Measurements from ENCODE around the gene HCN1. TPM values are rescaled to one million over a fixed set of nuclear protein-coding genes. Genes with fewer than 3 reads are reported as not detected.

HCN1 gene
- total and polyA plus RNA-seq, 2 of the 8 experiments (the other 6 are each of a cell fraction or from before 2014, with no cell fraction given), result 1.1 to 6.7 TPM

DNA sequence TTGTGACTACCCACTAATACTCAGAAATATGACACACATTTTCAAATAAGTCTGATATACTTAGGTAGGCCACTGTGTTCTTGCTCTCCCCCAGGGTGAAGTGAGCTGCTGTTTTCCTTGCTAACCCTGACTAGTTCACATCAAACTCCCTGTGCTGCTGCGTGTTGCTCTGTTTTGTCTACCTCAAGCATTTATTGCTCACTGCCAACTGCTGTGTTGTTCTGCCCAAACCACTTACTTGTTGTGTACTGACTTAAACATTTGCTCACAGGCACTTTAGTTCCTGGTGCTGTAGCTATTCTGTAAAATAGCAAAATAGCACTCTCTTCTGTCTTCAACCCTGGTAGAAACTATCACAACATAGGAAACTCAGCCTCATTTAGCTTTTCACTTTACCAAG lies 255.7 kb downstream of the HCN1 start:
- ChIA-PET POLR2A (ENCODE audit: partially characterized antibody) (no interaction called here), CTCF (ENCODE audit: partially characterized antibody) (interaction anchor here (1.0 to 1.1 kb wide), 3 partner anchors 10 to 15 kb away, joined by 3 read pairs; no protein-coding TSS in a partner anchor)
- no peak overlapping the region for H4K8ac ChIP-seq (ENCODE audit: extremely low read depth, insufficient read depth, low read length)
- H3K4me1 ChIP-seq (replicated peaks in 1 of 4; ENCODE audit: control insufficient read depth in 3 of 4, insufficient read depth in 4 of 4, low read length in 3 of 4), result no peaks in the 10 kb centered on the region
- H4K91ac ChIP-seq (replicated peaks; ENCODE audit: insufficient read length, low read length), result no peak overlapping the region
- no peaks in the 10 kb centered on the region for H3K27me3 ChIP-seq (replicated peaks in 1 of 4; ENCODE audit: control insufficient read depth in 3 of 4, extremely low read depth in 1 of 4, insufficient read depth in 3 of 4, low read length in 3 of 4)
- H3K9me3 ChIP-seq (ENCODE audit: insufficient read depth in 2 of 2, low read depth in 1 of 2, low read length in 1 of 2), result peaks cover 8 to 12% of the 10 kb centered on the region in 2 experiments; a peak in 3 of 4 replicates
- no peak overlapping the region for H2BK15ac ChIP-seq (ENCODE audit: low read length)
- no peak for FAIRE-seq
- no peak overlapping the region for H2BK120ac ChIP-seq (replicated peaks; ENCODE audit: low read depth, low read length)
- no peak overlapping the region for H3K9ac ChIP-seq (replicated peaks in 1 of 4; ENCODE audit: extremely low read depth in 1 of 4, low read depth in 3 of 4, low read length in 3 of 4)
- no peak overlapping the region for H2AK5ac ChIP-seq (ENCODE audit: low read depth, low read length)
- no peak overlapping the region for H3K23ac ChIP-seq (ENCODE audit: insufficient read length)
- DNase-seq (ENCODE audit: low read depth in 1 of 2, low spot score in 2 of 2), result no peak
- H3K4me2 ChIP-seq (ENCODE audit: insufficient read depth in 1 of 2, low read depth in 2 of 2, low read length in 2 of 2), result no peak overlapping the region
- no peak overlapping the region for H3K14ac ChIP-seq (ENCODE audit: insufficient read length)
- H3K23me2 ChIP-seq (ENCODE audit: low read depth, low read length), result no peaks in the 10 kb centered on the region
- H3K56ac ChIP-seq (replicated peaks; ENCODE audit: insufficient read length, low read depth, low read length), result no peak overlapping the region
- H4K20me1 ChIP-seq (replicated peaks in 1 of 2; ENCODE audit: control insufficient read depth in 1 of 2, insufficient read depth in 2 of 2, low read length in 2 of 2), result no peaks in the 10 kb centered on the region
- no peaks in the 10 kb centered on the region; a peak in 1 of 8 replicates for H3K36me3 ChIP-seq (ENCODE audit: control insufficient read depth in 2 of 4, insufficient read depth in 4 of 4, low read length in 3 of 4)
- H3K4me3 ChIP-seq (ENCODE audit: extremely low read depth in 1 of 4, insufficient read depth in 2 of 4, low read depth in 3 of 4, low read length in 4 of 4), result no peak overlapping the region
- 0 out of 2 replicates have a peak overlapping the region, but pooled peaks have one; percentile 56 for H3K18ac ChIP-seq (ENCODE audit: extremely low read depth, low read length)
- no peak overlapping the region for H2BK12ac ChIP-seq (ENCODE audit: low read depth, low read length)
- H3K4ac ChIP-seq (replicated peaks; ENCODE audit: insufficient read length, low read depth, low read length), result no peak overlapping the region
- H2AFZ ChIP-seq (ENCODE audit: low read length), result no peak overlapping the region
- no peak overlapping the region for H2BK5ac ChIP-seq (ENCODE audit: low read depth, low read length)
- H2BK20ac ChIP-seq (ENCODE audit: low read length), result no peak overlapping the region
- H4K5ac ChIP-seq (ENCODE audit: insufficient read length, low read depth, low read length), result no peak overlapping the region
- no peaks in the 10 kb centered on the region for H3K79me1 ChIP-seq (ENCODE audit: low read depth, low read length)
- H3K27ac ChIP-seq (ENCODE audit: low read depth, low read length), result no peak overlapping the region
- no peaks in the 10 kb centered on the region for H3K79me2 ChIP-seq (ENCODE audit: control insufficient read depth in 1 of 2, insufficient read depth in 2 of 2, low read length in 2 of 2)
- WGBS, 2 experiments (ENCODE audit: extremely low coverage in 1 of 2, insufficient coverage in 1 of 2, insufficient read length in 1 of 2, insufficient replicate concordance in 2 of 2, low coverage in 1 of 2, low lambda C conversion rate in 2 of 2, missing lambda C conversion rate in 1 of 2), result 94% methylated on average over 1 of the region's 1 CpG; no CpG with 5 or more reads in 1 of the 2 experiments
- TF ChIP-seq JUND (IDR thresholded peaks at IDR 0.05; ENCODE audit: low read length) (no peak), YY1 (IDR thresholded peaks at IDR 0.05; ENCODE audit: low read depth, low read length) (no peak), HDAC6 (IDR thresholded peaks at IDR 0.05; ENCODE audit: low read depth, low read length) (no peak), BRCA1 (IDR thresholded peaks at IDR 0.05; ENCODE audit: low read depth, low read length) (no peak), RNF2 (IDR thresholded peaks at IDR 0.05; ENCODE audit: borderline replicate concordance, low read depth, low read length, missing control alignments, poor library complexity, severe bottlenecking) (no peak), KDM4A (IDR thresholded peaks at IDR 0.05; ENCODE audit: low read depth, low read length, severe bottlenecking) (no peak), SIX5 (IDR thresholded peaks at IDR 0.05; ENCODE audit: low read depth, low read length) (no peak), RAD21 (IDR thresholded peaks at IDR 0.05 in 1 of 2, conservative IDR thresholded peaks at IDR 0.05 in 1 of 2; ENCODE audit: low read depth in 2 of 2, low read length in 2 of 2) (no peak), NANOG (IDR thresholded peaks at IDR 0.05; ENCODE audit: insufficient read depth, low read depth, low read length, poor library complexity, severe bottlenecking) (no peak), CBX5 (IDR thresholded peaks at IDR 0.05; ENCODE audit: low read depth, low read length) (no peak), RXRA (IDR thresholded peaks at IDR 0.05; ENCODE audit: insufficient read depth, low read depth, low read length) (no peak), MAFK (IDR thresholded peaks at IDR 0.05; ENCODE audit: low read depth, low read length) (no peak)
- TF ChIP-seq, protein P1, sequence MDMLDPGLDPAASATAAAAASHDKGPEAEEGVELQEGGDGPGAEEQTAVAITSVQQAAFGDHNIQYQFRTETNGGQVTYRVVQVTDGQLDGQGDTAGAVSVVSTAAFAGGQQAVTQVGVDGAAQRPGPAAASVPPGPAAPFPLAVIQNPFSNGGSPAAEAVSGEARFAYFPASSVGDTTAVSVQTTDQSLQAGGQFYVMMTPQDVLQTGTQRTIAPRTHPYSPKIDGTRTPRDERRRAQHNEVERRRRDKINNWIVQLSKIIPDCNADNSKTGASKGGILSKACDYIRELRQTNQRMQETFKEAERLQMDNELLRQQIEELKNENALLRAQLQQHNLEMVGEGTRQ (IDR thresholded peaks at IDR 0.05; ENCODE audit: low read length), result no peak

Measured in H1 (cell line).